K562 treated with DMSO at 1 percent for 12 hours (cell line): Measurements from ENCODE around the gene ARMH2. TPM values are rescaled to one million over a fixed set of nuclear protein-coding genes. Genes with fewer than 3 reads are reported as not detected.

Experiments
- total RNA-seq: library from RNA; unstranded; fragments of 300-600 nt; gene quantifications from 2 replicates; pipeline ENCODE4 v1.2.3, GENCODE V29; 2022; ENCODE audit not compliant: insufficient read depth

ARMH2 gene
- not detected in 2 replicates for total RNA-seq

DNA sequence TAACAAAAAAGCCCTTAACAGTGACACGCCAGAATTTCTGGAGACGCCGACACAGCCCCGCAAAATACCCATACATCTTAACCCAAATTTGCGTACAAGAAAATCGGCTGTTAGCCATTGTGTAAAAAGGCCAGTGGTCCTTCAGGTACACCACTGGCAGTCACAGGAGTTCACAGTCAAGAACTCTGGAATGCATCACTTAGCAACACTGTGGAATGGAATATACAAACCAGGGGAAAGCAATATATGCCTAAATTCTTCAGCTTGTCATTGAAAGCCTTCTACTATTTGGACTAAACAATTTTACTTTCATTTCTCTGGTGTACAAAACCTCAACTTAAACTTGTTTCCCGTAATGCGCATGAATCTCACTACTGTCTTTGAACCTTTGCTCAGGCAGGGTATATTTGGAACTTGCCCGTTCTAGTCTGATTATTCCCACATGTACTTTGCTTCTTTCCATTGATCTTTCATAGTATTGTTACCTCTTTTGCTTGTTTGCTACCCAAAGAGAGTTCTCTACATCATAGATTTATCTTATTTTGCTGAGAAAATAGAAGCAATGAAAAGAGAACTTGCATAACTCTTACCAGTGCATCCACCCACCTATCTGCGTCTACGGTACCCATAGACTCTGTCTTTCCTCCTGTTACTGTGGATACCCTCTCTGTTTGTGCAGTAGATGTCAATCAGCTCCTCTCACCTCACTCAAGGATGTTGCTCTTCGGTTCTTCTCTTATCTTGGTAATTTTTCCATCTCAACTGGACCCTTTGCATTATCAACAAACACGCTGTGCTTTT lies at the start of gene ARMH2:
Gene ARMH2 (minus strand): TSS at position 178 of the 801 bp plus-strand sequence. CDS start 60 bp downstream, at position 118.

DNA sequence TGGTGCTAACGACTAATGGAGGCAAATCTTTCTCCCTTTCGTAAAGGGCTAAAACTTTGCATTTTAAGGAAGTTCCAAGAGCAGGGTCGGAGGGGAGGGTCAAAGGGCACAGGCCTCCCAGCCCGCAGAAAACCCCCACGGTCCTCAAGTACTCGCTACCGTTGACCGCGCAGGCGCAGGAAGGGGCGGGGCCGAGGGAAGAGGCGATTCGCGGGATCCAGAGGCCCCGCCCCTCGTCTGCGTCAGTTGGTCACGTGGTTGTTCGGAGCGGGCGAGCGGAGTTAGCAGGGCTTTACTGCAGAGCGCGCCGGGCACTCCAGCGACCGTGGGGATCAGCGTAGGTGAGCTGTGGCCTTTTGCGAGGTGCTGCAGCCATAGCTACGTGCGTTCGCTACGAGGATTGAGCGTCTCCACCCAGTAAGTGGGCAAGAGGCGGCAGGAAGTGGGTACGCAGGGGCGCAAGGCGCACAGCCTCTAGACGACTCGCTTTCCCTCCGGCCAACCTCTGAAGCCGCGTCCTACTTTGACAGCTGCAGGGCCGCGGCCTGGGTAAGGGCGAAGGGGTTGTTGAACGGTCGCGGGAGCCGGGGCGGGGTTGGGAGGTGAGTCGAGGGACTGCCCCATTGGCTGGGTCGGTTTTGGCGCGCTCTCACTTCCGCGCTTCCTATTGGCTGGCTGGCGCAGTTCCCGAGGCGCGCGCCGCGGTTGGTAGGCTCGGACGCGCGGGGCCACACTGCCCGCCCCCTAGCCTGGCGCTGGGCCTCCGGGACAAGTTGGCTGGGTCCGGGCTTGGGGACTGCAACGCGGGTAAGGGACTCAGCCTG lies 23.8 kb downstream of the ARMH2 start, which contains the start of gene GMNN:
Gene GMNN (plus strand): TSS at position 242 of the 824 bp plus-strand sequence. CDS start 2,310 bp downstream, outside the sequence.

Other genes with a start within 250 kb of the ARMH2 start
- gene KIAA0319, start 152.7 kb downstream of the ARMH2 start, total RNA-seq = 0.11 and 0.14 TPM in 2 replicates
- gene TDP2, start 132.0 kb downstream of the ARMH2 start, total RNA-seq = 24.9 and 49.0 TPM in 2 replicates
- 13.6 and 25.1 TPM in 2 replicates for gene ACOT13, start 131.8 kb downstream of the ARMH2 start, total RNA-seq
- 35.7 and 76.1 TPM in 2 replicates for gene C6orf62, start 79.8 kb downstream of the ARMH2 start, total RNA-seq
- 122 and 155 TPM in 2 replicates for gene GMNN, start 24.0 kb downstream of the ARMH2 start, total RNA-seq
- gene RIPOR2, start 137.0 kb upstream of the ARMH2 start, total RNA-seq = 0.64 TPM in 1 of 2 replicates, not detected in the other